HG03064 (cell line): Measurements from ENCODE around the gene SH3BP2.

Experiments used
- ATAC-seq: cut with Tn5 transposase; IDR thresholded peaks from one replicate; pipeline ENCODE4 v1.9.1; 2021; ENCODE audit warnings: low read depth; ENCODE audit not compliant: unreplicated experiment

Gene SH3BP2

GRCh38 chr4:2800691-2801596 is 8.1 kb downstream of the SH3BP2 start:
- no peak for ATAC-seq

GRCh38 chr4:2802618-2803531 is 10.0 kb downstream of the SH3BP2 start:
- ATAC-seq = no peak

- no peak for ATAC-seq
Measured at GRCh38 chr4:2803624-2804448, 11.0 kb downstream of the SH3BP2 start.

- no peak for ATAC-seq
Measured at GRCh38 chr4:2804449-2804972, 11.6 kb downstream of the SH3BP2 start.

- no peak for ATAC-seq
Measured at GRCh38 chr4:2804973-2805501, 12.2 kb downstream of the SH3BP2 start.

GRCh38 chr4:2805712-2806389 is 13.0 kb downstream of the SH3BP2 start:
- ATAC-seq = no peak

GRCh38 chr4:2806390-2807355 is 13.8 kb downstream of the SH3BP2 start:
- no peak for ATAC-seq

- no peak for ATAC-seq
Measured at GRCh38 chr4:2807571-2807970, 14.7 kb downstream of the SH3BP2 start.

GRCh38 chr4:2808001-2808400 is 15.1 kb downstream of the SH3BP2 start:
- ATAC-seq = no peak

GRCh38 chr4:2809610-2810180 is 16.8 kb downstream of the SH3BP2 start:
- no peak for ATAC-seq

GRCh38 chr4:2810388-2810787 is 17.5 kb downstream of the SH3BP2 start:
- no peak for ATAC-seq

- ATAC-seq = no peak
Measured at GRCh38 chr4:2811830-2812611, 19.1 kb downstream of the SH3BP2 start.

- no peak for ATAC-seq
Measured at GRCh38 chr4:2812612-2813354, 19.9 kb downstream of the SH3BP2 start.

- no peak for ATAC-seq
Measured at GRCh38 chr4:2813446-2814405, 20.8 kb downstream of the SH3BP2 start.

- ATAC-seq = no peak
Measured at GRCh38 chr4:2814627-2815270, 21.9 kb downstream of the SH3BP2 start.
